Uterus (tissue), 4 donors: ENCODE measurements around the gene DBNDD1. TPM values are rescaled to one million over a fixed set of nuclear protein-coding genes. Genes with fewer than 3 reads are reported as not detected.
A peak's percentile ranks its signal among the peaks of the same experiment; 100 is the strongest.
"Not testable (repeated sequence)": the region's sequence is repeated elsewhere in the genome, so short reads cannot be mapped to it uniquely, and the experiment has no call there.

Experiments used
- DNase-seq, 2 donors: peaks; one replicate each; pipeline ENCODE4 v3.0.0-alpha.2; 2019 to 2020
- H3K27ac ChIP-seq, 2 donors: fragments of 200-600 bp; sonication (generic); 1 replicate in 1 of 2; 2 replicates in 1 of 2; pipeline ENCODE4 v1.5.1; 2016 to 2018
- H3K27me3 ChIP-seq, 2 donors: fragments of 200-600 bp; sonication (generic); one replicate each; pipeline ENCODE4 v1.5.1; 2018 to 2019; ENCODE audit warnings: control low read depth in 1 of 2
- H3K36me3 ChIP-seq, 2 donors: fragments of 200-600 bp; sonication (generic); one replicate each; pipeline ENCODE4 v1.5.1; 2019; ENCODE audit warnings: control low read depth in 1 of 2
- H3K4me1 ChIP-seq, 2 donors: fragments of 200-600 bp; sonication (generic); one replicate each; pipeline ENCODE4 v1.5.1; 2018 to 2019; ENCODE audit warnings: control low read depth in 1 of 2
- H3K4me3 ChIP-seq, 2 donors: fragments of 200-600 bp; sonication (generic); 1 replicate in 1 of 2; 2 replicates in 1 of 2; pipeline ENCODE4 v1.5.1; 2018 to 2019; ENCODE audit warnings: mild to moderate bottlenecking in 1 of 2
- H3K9me3 ChIP-seq, 2 donors: fragments of 200-600 bp; sonication (generic); one replicate each; pipeline ENCODE4 v1.5.1; 2019; ENCODE audit warnings: control low read depth in 1 of 2
- POLR2A ChIP-seq, 2 donors: fragments of 450-650 bp; IDR thresholded peaks; one replicate each; pipeline ENCODE4 v1.6.1; 2016; ENCODE audit warnings: antibody characterized with exemption in 2 of 2, mild to moderate bottlenecking in 1 of 2, moderate library complexity in 1 of 2
- intact Hi-C: fragments of 100-400 bp; cut with DNase I; formaldehyde crosslinking; loops from one replicate; pipeline ENCODE4 v1.15.1; 2023; ENCODE audit warnings: low total_unique reads
- total RNA-seq, 4 donors: library from RNA; depleted of rRNA in 3 of 4; stranded (reverse); fragments of >200 nt in 3 of 4; gene quantifications; one replicate each; pipeline versions ENCODE4 v1.1.0 to v1.2.4, GENCODE V29; 2014 to 2023
- TF ChIP-seq, protein P1 (sequence below), 4 experiments: fragments of 200-600 bp in 2 of 4; fragments of 450-650 bp in 2 of 4; sonication (generic) in 2 of 4; IDR thresholded peaks; one replicate each; pipeline ENCODE4 v1.5.1; 2016 to 2019; ENCODE audit warnings: antibody characterized with exemption in 4 of 4, mild to moderate bottlenecking in 2 of 4, moderate library complexity in 1 of 4
- donor health status: DM: yes; HTN: yes; CAD: no.

Gene DBNDD1
- total RNA-seq, 4 donors from 2014 or later, result 1.0 to 4.2 TPM; not detected in 2

DNA sequence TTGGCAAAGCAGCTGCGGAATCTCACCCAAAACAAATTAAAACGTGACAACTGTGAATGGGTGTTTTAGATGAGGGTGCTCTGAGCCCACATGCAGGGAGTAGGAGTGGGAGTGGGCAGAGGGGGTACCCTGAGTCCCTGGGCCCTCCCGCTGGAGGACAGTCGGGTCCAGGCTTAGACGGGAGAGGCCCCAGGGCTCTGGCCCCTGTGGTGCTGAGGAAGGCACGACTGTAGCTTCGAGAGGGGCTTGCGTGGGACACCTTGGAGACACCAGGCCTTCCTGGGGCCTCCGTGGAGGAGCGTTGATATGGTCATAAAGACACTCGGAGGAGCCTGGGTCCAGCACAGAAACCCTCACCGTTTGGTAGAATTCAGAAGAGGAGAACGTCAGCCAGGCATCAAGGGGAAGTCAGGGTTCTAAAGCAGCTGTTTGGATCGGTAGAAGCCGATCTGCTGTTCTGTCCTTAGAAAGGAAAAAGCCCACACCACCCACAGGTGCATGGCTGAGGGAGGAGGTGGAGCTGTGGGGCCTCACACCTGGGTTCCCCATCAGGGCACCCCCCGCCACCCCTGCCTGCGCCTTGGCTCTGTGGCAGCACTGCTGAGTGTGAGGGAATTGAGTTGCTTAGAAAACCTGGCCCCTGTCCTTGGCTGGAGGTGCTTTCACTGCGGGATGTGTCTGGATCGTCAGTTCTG, 18.4 kb downstream of the DBNDD1 start:
- intact Hi-C loops, result no loop called here
- Histone ChIP-seq H3K9me3 (no peaks in the 10 kb centered on the region), H3K4me1 (no peaks in the 10 kb centered on the region), H3K4me3 (no peak overlapping the region), H3K36me3 (no peaks in the 10 kb centered on the region), H3K27me3 (no peaks in the 10 kb centered on the region), H3K27ac (no peak overlapping the region)
- TF ChIP-seq POLR2A (IDR thresholded peaks at IDR 0.05), result no peak
- TF ChIP-seq, protein P1, sequence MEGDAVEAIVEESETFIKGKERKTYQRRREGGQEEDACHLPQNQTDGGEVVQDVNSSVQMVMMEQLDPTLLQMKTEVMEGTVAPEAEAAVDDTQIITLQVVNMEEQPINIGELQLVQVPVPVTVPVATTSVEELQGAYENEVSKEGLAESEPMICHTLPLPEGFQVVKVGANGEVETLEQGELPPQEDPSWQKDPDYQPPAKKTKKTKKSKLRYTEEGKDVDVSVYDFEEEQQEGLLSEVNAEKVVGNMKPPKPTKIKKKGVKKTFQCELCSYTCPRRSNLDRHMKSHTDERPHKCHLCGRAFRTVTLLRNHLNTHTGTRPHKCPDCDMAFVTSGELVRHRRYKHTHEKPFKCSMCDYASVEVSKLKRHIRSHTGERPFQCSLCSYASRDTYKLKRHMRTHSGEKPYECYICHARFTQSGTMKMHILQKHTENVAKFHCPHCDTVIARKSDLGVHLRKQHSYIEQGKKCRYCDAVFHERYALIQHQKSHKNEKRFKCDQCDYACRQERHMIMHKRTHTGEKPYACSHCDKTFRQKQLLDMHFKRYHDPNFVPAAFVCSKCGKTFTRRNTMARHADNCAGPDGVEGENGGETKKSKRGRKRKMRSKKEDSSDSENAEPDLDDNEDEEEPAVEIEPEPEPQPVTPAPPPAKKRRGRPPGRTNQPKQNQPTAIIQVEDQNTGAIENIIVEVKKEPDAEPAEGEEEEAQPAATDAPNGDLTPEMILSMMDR (IDR thresholded peaks at IDR 0.05), result no peak
- no peak for DNase-seq

DNA sequence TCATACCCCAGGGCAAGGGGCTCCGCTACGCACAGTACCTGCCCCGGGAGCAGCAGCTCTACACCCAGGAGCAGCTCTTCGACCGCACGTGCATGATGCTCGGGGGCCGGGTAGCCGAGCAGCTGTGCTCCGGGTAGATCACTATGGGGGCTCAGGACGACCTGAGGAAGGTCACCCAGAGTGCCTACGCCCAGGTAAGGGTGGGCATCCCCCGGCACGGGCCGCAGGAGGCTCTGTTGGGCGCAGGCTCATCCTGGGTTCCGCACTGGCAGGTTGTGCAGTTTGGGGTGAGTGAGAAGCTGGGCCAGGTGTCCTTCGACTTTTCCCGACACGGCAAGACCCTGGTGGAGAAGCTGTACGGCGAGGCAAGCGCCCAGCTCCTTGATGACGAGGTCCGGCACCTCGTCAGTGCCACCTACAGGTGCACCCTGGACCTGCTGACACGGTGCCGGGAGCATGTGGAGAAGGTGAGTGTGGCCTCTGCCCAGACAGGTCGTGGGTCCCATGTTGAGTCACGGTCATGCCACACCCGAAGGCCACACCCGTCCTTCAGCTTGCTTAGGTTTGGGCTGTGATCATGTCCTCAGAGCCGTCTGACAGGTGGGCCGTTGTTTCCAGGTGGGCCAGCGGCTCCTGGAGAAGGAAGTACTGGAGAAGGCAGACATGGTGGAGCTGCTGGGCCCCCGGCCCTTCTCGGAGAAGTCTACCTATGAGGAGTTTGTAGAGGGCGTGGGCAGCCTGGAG, 19.3 kb downstream of the DBNDD1 start:
- no peaks in the 10 kb centered on the region for H3K9me3 ChIP-seq
- H3K27me3 ChIP-seq, result no peaks in the 10 kb centered on the region
- no peaks in the 10 kb centered on the region for H3K4me1 ChIP-seq
- H3K27ac ChIP-seq, result no peak overlapping the region
- H3K4me3 ChIP-seq, result no peak overlapping the region
- intact Hi-C loops, result no loop called here
- no peaks in the 10 kb centered on the region for H3K36me3 ChIP-seq
- DNase-seq, result no peak
- TF ChIP-seq, protein P1 (IDR thresholded peaks at IDR 0.05), result no peak
- TF ChIP-seq POLR2A (IDR thresholded peaks at IDR 0.05), result no peak

DNA sequence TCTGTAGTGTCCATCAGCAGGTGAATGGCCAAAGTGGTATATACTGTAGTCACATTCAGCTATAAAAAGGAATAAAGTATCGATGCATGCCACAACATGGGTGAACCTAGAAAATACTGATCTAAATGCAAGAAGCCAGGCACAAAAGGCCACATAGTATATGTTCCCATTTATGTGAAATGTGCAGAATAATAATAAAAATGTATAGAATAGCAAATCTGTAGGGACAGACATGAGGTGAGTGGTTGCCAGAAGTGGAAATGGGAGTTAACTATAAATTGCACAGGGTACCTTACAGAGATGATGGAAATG, 23.1 kb downstream of the DBNDD1 start:
- H3K9me3 ChIP-seq, result no peaks in the 10 kb centered on the region
- no peaks in the 10 kb centered on the region for H3K36me3 ChIP-seq
- H3K4me1 ChIP-seq, result no peaks in the 10 kb centered on the region
- DNase-seq, result no peak
- TF ChIP-seq, protein P1 (IDR thresholded peaks at IDR 0.05), result no peak
- TF ChIP-seq POLR2A (IDR thresholded peaks at IDR 0.05), result no peak
- H3K27ac ChIP-seq, result no peak overlapping the region
- no peaks in the 10 kb centered on the region for H3K27me3 ChIP-seq
- intact Hi-C loops, result no loop called here
- no peak overlapping the region for H3K4me3 ChIP-seq

DNA sequence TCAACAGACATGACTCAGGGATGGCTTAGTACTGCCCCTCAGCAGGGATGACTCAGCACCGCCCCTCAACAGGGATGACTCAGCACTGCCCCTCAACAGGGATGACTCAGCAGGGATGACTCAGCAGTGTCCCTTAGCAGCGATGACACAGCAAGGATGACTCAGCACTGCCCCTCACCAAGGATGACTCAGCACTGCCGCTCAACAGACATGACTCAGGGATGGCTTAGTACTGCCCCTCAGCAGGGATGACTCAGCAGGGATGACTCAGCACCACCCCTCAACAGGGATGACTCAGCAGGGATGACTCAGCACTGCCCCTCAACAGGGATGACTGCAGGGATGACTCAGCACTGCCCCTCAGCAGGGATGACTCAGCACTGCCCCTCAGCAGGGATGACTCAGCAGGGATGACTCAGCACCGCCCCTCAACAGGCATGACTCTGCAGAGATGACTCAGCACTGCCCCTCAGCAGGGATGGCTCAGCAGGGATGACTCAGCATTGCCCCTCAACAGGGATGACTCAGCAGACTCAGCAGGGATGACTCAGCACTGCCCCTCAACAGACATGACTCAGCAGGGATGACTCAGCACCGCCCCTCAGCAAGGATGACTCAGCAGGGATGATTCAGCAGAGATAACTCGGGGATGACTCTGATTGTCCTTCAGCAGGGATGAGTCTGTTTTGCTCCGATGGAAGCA, 23.6 kb downstream of the DBNDD1 start:
- intact Hi-C loops, H3K4me3 ChIP-seq, H3K9me3 ChIP-seq, H3K36me3 ChIP-seq, DNase-seq, H3K4me1 ChIP-seq, H3K27me3 ChIP-seq: not testable (repeated sequence)
- peak overlapping the region in 1 of 2 donors; percentile 54 for H3K27ac ChIP-seq

DNA sequence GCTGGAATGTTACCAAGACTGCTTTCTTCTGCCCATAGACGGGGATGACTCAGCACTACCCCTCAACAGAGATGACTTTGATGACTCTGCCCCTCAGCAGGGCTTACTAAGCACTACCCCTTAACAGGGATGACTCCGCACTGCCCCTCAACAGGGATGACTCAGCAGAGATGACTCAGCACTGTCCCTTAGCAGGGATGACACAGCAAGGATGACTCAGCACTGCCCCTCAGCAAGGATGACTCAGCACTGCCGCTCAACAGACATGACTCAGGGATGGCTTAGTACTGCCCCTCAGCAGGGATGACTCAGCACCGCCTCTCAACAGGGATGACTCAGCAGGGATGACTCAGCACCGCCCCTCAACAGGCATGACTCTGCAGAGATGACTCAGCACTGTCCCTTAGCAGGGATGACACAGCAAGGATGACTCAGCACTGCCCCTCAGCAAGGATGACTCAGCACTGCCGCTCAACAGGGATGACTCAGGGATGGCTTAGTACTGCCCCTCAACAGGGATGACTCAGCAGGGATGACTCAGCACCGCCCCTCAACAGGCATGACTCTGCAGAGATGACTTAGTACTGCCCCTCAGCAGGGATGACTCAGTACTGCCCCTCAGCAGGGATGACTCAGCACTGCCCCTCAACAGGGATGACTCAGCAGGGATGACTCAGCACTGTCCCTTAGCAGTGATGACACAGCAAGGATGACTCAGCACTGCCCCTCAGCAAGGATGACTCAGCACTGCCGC, 24.4 kb downstream of the DBNDD1 start:
- H3K4me1 ChIP-seq, H3K27me3 ChIP-seq, DNase-seq, intact Hi-C loops, H3K9me3 ChIP-seq, H3K4me3 ChIP-seq, H3K36me3 ChIP-seq: not testable (repeated sequence)
- H3K27ac ChIP-seq, result peak overlapping the region in 1 of 2 donors; percentile 54
